ENCODE data around the gene PDCD2L. TPM values are rescaled to one million over a fixed set of nuclear protein-coding genes. Genes with fewer than 3 reads are reported as not detected.

PDCD2L gene
- total and polyA plus RNA-seq, 3 donors from 2014 or later = 29.0 to 35.1 (median 33.8) TPM

GRCh38 chr19:34363094-34363493 lies 41.1 kb upstream of the PDCD2L start:
- 82% methylated on average over 4 of the region's 4 CpGs for WGBS, 2 donors
- Histone ChIP-seq H3K27me3 (no peaks in the 10 kb centered on the region), H3K4me3 (no peak overlapping the region), H3K4me1 (peaks cover 17% of the 10 kb centered on the region), H3K36me3 (ENCODE audit: low read depth, missing control alignments) (no peaks in the 10 kb centered on the region), H3K27ac (no peak overlapping the region), H3K9me3 (no peaks in the 10 kb centered on the region)
- intact Hi-C loops (cut with DNase I; ENCODE audit: low total_unique reads) = no loop called here
- DNase-seq = no peak
- TF ChIP-seq POLR2A (IDR thresholded peaks at IDR 0.05) (no peak), CTCF (IDR thresholded peaks at IDR 0.05) (no peak)

- no peak overlapping the region for H3K27ac ChIP-seq
Observed at GRCh38 chr19:34363930-34364329, 40.3 kb upstream of the PDCD2L start.

GRCh38 chr19:34364462-34364829 lies 39.8 kb upstream of the PDCD2L start:
- no peak for TF ChIP-seq POLR2A (IDR thresholded peaks at IDR 0.05)
- no peak for TF ChIP-seq CTCF (IDR thresholded peaks at IDR 0.05)
- DNase-seq = no peak
- intact Hi-C loops (cut with DNase I; ENCODE audit: low total_unique reads) = no loop called here
- Histone ChIP-seq H3K4me1 (peaks cover 9% of the 10 kb centered on the region), H3K9me3 (no peaks in the 10 kb centered on the region), H3K27ac (no peak overlapping the region), H3K36me3 (ENCODE audit: low read depth, missing control alignments) (no peaks in the 10 kb centered on the region), H3K27me3 (no peaks in the 10 kb centered on the region), H3K4me3 (peak overlapping the region; percentile 85 to 91)
- WGBS, 2 donors = 35 to 50% methylated on average over 11 of the region's 11 CpGs

More at GRCh38 chr19:34363930-34364329, 40.3 kb upstream of the PDCD2L start:
- no peak for DNase-seq
- Histone ChIP-seq H3K27me3 (no peaks in the 10 kb centered on the region), H3K36me3 (ENCODE audit: low read depth, missing control alignments) (no peaks in the 10 kb centered on the region), H3K4me1 (peaks cover 9% of the 10 kb centered on the region), H3K9me3 (no peaks in the 10 kb centered on the region), H3K4me3 (no peak overlapping the region)
- WGBS, 2 donors = 89 to 92% methylated on average over 5 of the region's 5 CpGs
- intact Hi-C loops (cut with DNase I; ENCODE audit: low total_unique reads) = no loop called here
- TF ChIP-seq CTCF (IDR thresholded peaks at IDR 0.05) (no peak), POLR2A (IDR thresholded peaks at IDR 0.05) (no peak)

- peak within 1 kb of the TSS; percentile 34 to 50 for H3K27ac ChIP-seq
- WGBS, 2 donors = 0% methylated on average over 6 to 64 of the region's 67 CpGs
- peak; percentile 76 for DNase-seq
- H3K9me3 ChIP-seq = no peaks in the 10 kb centered on the region
- no peaks in the 10 kb centered on the region for H3K27me3 ChIP-seq
- peak within 1 kb of the TSS; percentile 85 to 91 for H3K4me3 ChIP-seq
- H3K4me1 ChIP-seq = peaks cover 9% of the 10 kb centered on the region
- intact Hi-C loops (cut with DNase I; ENCODE audit: low total_unique reads) = no loop called here
- TF ChIP-seq POLR2A (IDR thresholded peaks at IDR 0.05) = no peak
- no peak for TF ChIP-seq CTCF (IDR thresholded peaks at IDR 0.05)
- no peaks in the 10 kb centered on the region for H3K36me3 ChIP-seq (ENCODE audit: low read depth, missing control alignments)
Observed at GRCh38 chr19:34364830-34365462, 39.3 kb upstream of the PDCD2L start, which contains the start of gene GPI. TSS of gene GPI (plus strand) at chr19:34365196. CDS start at chr19:34365267, 71 bp downstream.

All from testis (tissue), 3 donors.